K562 (cell line): Measurements from ENCODE around the gene ATP8B4. TPM values are rescaled to one million over a fixed set of nuclear protein-coding genes. Genes with fewer than 3 reads are reported as not detected.

Source experiments
- ATAC-seq: fragments of 200-7000 bp; cut with Tn5 transposase; 3 replicates; pipeline ENCODE4 v1.9.1; 2020; ENCODE audit warnings: moderate library complexity
- BruUV-seq: library from RNA; stranded (reverse); fragments of 400-500 nt; replicated peaks from 2 replicates; lab custom pipeline; 2021; lab: Mats Ljungman, UMichigan
- CTCF ChIA-PET: fragments of 300-600 bp; formaldehyde crosslinking; extraction: SDS; loops from one replicate; lab custom pipeline; 2021; ENCODE audit warnings: low intra/inter-chr PET ratio; lab: Yijun Ruan, JAX
- POLR2A ChIA-PET: fragments of 300-600, 350-650 bp; sonication (Branson Sonifier 250); formaldehyde crosslinking; extraction: SDS; loops from one replicate; lab custom pipeline; 2021; ENCODE audit warnings: antibody characterized with exemption, inconsistent platforms; lab: Yijun Ruan, JAX
- DNase-seq, 4 experiments: peaks; one replicate each; pipeline versions ENCODE4 v3.0.0 to v3.0.0-alpha.2; 2011 to 2018; ENCODE audit warnings: low spot score in 3 of 4, mixed read lengths in 3 of 4; ENCODE audit errors: extremely low read depth in 1 of 4
- FAIRE-seq: peaks from 2 replicates; lab custom pipeline; 2011; peaks lifted over from hg19 to GRCh38; lab: Jason Lieb, UNC
- H2AFZ ChIP-seq: 2 replicates; pipeline ENCODE4 v1.6.0; 2011; ENCODE audit warnings: low read depth, low read length, control low read depth, inconsistent platforms
- H3K27ac ChIP-seq: fragments of 200-600 bp; 3 replicates; pipeline ENCODE4 v1.8.0; 2011; ENCODE audit warnings: low read depth, mild to moderate bottlenecking, control low read depth, inconsistent platforms, low read length, moderate library complexity, mixed read lengths; ENCODE audit errors: extremely low read depth
- H3K27me3 ChIP-seq, 2 experiments: fragments of 300-600 bp in 1 of 2; 2 replicates in 1 of 2; 3 replicates in 1 of 2; pipeline versions ENCODE4 v1.6.0 to v1.8.0; 2011; ENCODE audit warnings: inconsistent platforms in 2 of 2, low read length in 2 of 2, mild to moderate bottlenecking in 1 of 2, mixed read lengths in 1 of 2, moderate library complexity in 1 of 2; ENCODE audit not compliant: control insufficient read depth in 2 of 2, insufficient read depth in 2 of 2
- H3K36me3 ChIP-seq: fragments of 300-600 bp; 3 replicates; pipeline ENCODE4 v1.8.0; 2011; ENCODE audit warnings: mild to moderate bottlenecking, low read length, inconsistent platforms; ENCODE audit not compliant: control insufficient read depth, insufficient read depth
- H3K4me1 ChIP-seq, 2 experiments: fragments of 200-600 bp in 1 of 2; replicated peaks in 1 of 2; 2 replicates in 1 of 2; 3 replicates in 1 of 2; pipeline versions ENCODE4 v1.5.1 to v1.8.0; 2011; ENCODE audit warnings: inconsistent platforms in 2 of 2, low read length in 2 of 2, mild to moderate bottlenecking in 1 of 2, mixed read lengths in 1 of 2, moderate library complexity in 1 of 2; ENCODE audit not compliant: control insufficient read depth in 2 of 2, insufficient read depth in 2 of 2
- H3K4me2 ChIP-seq: 2 replicates; pipeline ENCODE4 v1.6.1; 2011; ENCODE audit warnings: low read length, control low read depth, inconsistent platforms, mixed read lengths; ENCODE audit not compliant: insufficient read depth
- H3K4me3 ChIP-seq: fragments of 200-600 bp; sonication (generic), shearing (Covaris generic); 2 replicates; pipeline ENCODE4 v1.5.1; 2016; ENCODE audit warnings: control low read depth, inconsistent platforms
- H3K79me2 ChIP-seq: fragments of 200-600 bp; 3 replicates; pipeline ENCODE4 v1.8.0; 2011; ENCODE audit warnings: low read length, inconsistent platforms; ENCODE audit not compliant: control insufficient read depth, insufficient read depth
- H3K9ac ChIP-seq, 2 experiments: 2 replicates each; pipeline versions ENCODE4 v1.6.0 to v1.6.1; 2011; ENCODE audit warnings: low read depth in 2 of 2, low read length in 2 of 2, control low read depth in 1 of 2, inconsistent platforms in 1 of 2, mild to moderate bottlenecking in 1 of 2, mixed read lengths in 1 of 2; ENCODE audit not compliant: insufficient read depth in 1 of 2
- H3K9me1 ChIP-seq: one replicate; pipeline ENCODE4 v1.6.0; 2011; ENCODE audit warnings: inconsistent platforms, mild to moderate bottlenecking, low read length, moderate library complexity; ENCODE audit not compliant: control insufficient read depth, insufficient read depth
- H3K9me3 ChIP-seq: replicated peaks from 2 replicates; pipeline ENCODE4 v1.5.1; 2011; ENCODE audit warnings: low read depth, low read length, inconsistent platforms; ENCODE audit not compliant: control insufficient read depth, insufficient read depth
- H4K20me1 ChIP-seq: replicated peaks from 2 replicates; pipeline ENCODE4 v1.6.1; 2011; ENCODE audit warnings: low read length, inconsistent platforms, mixed read lengths; ENCODE audit not compliant: control insufficient read depth, insufficient read depth
- HNRNPLL ChIP-seq: fragments of 200-400 bp; formaldehyde crosslinking; IDR thresholded peaks from 2 replicates; pipeline ENCODE4 v1.6.1; 2017; ENCODE audit warnings: low read length, low read depth, mild to moderate bottlenecking; ENCODE audit not compliant: poor library complexity, severe bottlenecking
- MEIS2 ChIP-seq: fragments of 450-650 bp; IDR thresholded peaks from 2 replicates; pipeline ENCODE4 v1.6.1; 2014; ENCODE audit warnings: mild to moderate bottlenecking; ENCODE audit not compliant: partially characterized antibody
- PBX2 ChIP-seq, 2 experiments: IDR thresholded peaks in 1 of 2; conservative IDR thresholded peaks in 1 of 2; 2 replicates each; pipeline ENCODE4 v1.6.1; 2016; ENCODE audit warnings: low read depth in 2 of 2, mild to moderate bottlenecking in 1 of 2, missing compliant biosample characterization in 1 of 2, missing genetic modification characterization in 1 of 2, moderate library complexity in 1 of 2
- WGBS: fragments of 100-300 bp; shearing (Covaris generic); methylation state at CpG from one replicate; pipeline ENCODE4 v1.1.6; 2016; ENCODE audit warnings: low coverage, mixed read lengths; ENCODE audit not compliant: insufficient coverage; ENCODE audit errors: missing lambda C conversion rate; 5-methylcytosine and 5-hydroxymethylcytosine counted together
- in situ Hi-C: fragments of 300-500 bp; cut with MboI; formaldehyde crosslinking; loops from 4 replicates; pipeline ENCODE4 v1.15.0; 2018; ENCODE audit warnings: inconsistent platforms, mixed read lengths
- intact Hi-C: fragments of 100-400 bp; cut with micrococcal nuclease; formaldehyde crosslinking; loops from 2 replicates; pipeline ENCODE4 v1.14.2; 2022
- polyA plus RNA-seq, 8 experiments: library from polyadenylated mRNA; depleted of rRNA in 4 of 8; stranded (reverse) in 5 of 8; unstranded in 3 of 8; fragments of >200 nt; fragmentation: Nextera tagmentation in 2 of 8; fragmentation: Illumina TruSeq in 1 of 8; extraction: Ambion mirVana in 2 of 8; extraction: Trizol in 1 of 8; gene quantifications; 2 replicates each; pipeline versions ENCODE4 v1.2.1 to v1.2.3, GENCODE V29; 2011 to 2014; ENCODE audit warnings: inconsistent platforms in 1 of 8, missing spikeins in 1 of 8
- total RNA-seq, 7 experiments: library from RNA; depleted of rRNA in 6 of 7; stranded (reverse); fragments of >200 nt in 6 of 7; fragmentation: Illumina TruSeq in 2 of 7; extraction: Trizol in 2 of 7; gene quantifications; 2 replicates each; pipeline versions ENCODE4 v1.2.1 to v1.2.3, GENCODE V29; 2011 to 2021; ENCODE audit warnings: low replicate concordance in 1 of 7
- TF ChIP-seq, protein P1 (sequence below): fragments of 450-650 bp; IDR thresholded peaks from 2 replicates; pipeline ENCODE4 v1.6.1; 2016

ATP8B4 gene
- total and polyA plus RNA-seq, 9 of the 15 experiments (the other 6 are each of a cell fraction or from before 2014, with no cell fraction given), result 0.14 to 2.5 (median 0.44) TPM

DNA sequence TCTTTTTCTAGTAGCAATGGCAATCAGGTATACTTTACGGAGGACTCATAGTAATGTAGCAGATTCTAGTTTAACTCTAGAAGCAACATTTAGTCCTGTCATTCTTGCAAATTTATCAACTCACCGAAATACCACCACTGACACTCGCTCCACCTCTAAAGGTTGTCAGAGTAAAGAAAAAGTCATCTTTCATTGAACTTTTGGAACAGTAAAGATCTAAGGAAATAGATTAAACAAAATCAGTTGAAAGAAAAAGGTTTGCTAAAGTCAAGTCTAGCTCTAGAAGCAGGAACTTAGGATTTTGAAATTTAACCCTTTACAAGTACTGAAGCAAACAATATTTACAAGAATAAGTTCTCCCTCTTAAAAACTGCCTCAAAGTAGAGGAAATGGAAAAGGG lies 8.7 kb downstream of the ATP8B4 start:
- Histone ChIP-seq H3K36me3 (no peaks in the 10 kb centered on the region), H3K27me3 (no peaks in the 10 kb centered on the region), H3K79me2 (no peaks in the 10 kb centered on the region), H3K27ac (no peak overlapping the region), H2AFZ (no peak overlapping the region), H3K9ac (no peak overlapping the region), H3K9me3 (no peaks in the 10 kb centered on the region), H3K9me1 (no peaks in the 10 kb centered on the region), H3K4me3 (no peak overlapping the region), H4K20me1 (no peaks in the 10 kb centered on the region), H3K4me2 (no peak overlapping the region), H3K4me1 (peaks cover 0 to 21% of the 10 kb centered on the region in 2 experiments; a peak in 3 of 5 replicates)
- FAIRE-seq, result no peak
- intact Hi-C loops, result no loop called here
- POLR2A ChIA-PET, result interaction anchor here (0.6 kb wide), 1 partner anchor 73 kb away, joined by 3 read pairs; no protein-coding TSS in a partner anchor
- no peak for TF ChIP-seq HNRNPLL
- TF ChIP-seq, protein P1, sequence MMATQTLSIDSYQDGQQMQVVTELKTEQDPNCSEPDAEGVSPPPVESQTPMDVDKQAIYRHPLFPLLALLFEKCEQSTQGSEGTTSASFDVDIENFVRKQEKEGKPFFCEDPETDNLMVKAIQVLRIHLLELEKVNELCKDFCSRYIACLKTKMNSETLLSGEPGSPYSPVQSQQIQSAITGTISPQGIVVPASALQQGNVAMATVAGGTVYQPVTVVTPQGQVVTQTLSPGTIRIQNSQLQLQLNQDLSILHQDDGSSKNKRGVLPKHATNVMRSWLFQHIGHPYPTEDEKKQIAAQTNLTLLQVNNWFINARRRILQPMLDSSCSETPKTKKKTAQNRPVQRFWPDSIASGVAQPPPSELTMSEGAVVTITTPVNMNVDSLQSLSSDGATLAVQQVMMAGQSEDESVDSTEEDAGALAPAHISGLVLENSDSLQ, result peak; percentile 33; the same call in 1 of the 2 replicates
- no peak for TF ChIP-seq PBX2 (CRISPR knock-in tag; IDR thresholded peaks at IDR 0.05; ENCODE audit: low read depth)
- TF ChIP-seq PBX2 (tag; conservative IDR thresholded peaks at IDR 0.05; ENCODE audit: low read depth), result peak; percentile 45; the same call in 1 of the 2 replicates
- TF ChIP-seq MEIS2, result peak; percentile 53
- no peak for ATAC-seq
- in situ Hi-C loops, result no loop called here
- DNase-seq, result no peak
- no TSS peak for BruUV-seq
- WGBS, result 18% methylated on average over 3 of the region's 3 CpGs
- CTCF ChIA-PET, result no interaction called here
